IMR-90 (cell line): ENCODE results near the gene PMAIP1. TPM values are rescaled to one million over a fixed set of nuclear protein-coding genes. Genes with fewer than 3 reads are reported as not detected.

ENCODE experiments used
- ATAC-seq: fragments of 200-7000 bp; cut with Tn5 transposase; 2 replicates; pipeline ENCODE4 v1.9.1; 2020; ENCODE audit warnings: low read depth, mild to moderate bottlenecking, moderate library complexity
- BruUV-seq: library from RNA; stranded (reverse); fragments of 400-500 nt; replicated peaks from 2 replicates; lab custom pipeline; 2021; lab: Mats Ljungman, UMichigan
- CTCF ChIA-PET: fragments of 300-600 bp; formaldehyde crosslinking; extraction: SDS; loops from one replicate; lab custom pipeline; 2021; ENCODE audit warnings: antibody characterized with exemption; lab: Yijun Ruan, JAX
- POLR2A ChIA-PET: fragments of 300-600 bp; sonication (Branson Sonifier 250); formaldehyde crosslinking; loops from one replicate; lab custom pipeline; 2022; ENCODE audit warnings: antibody characterized with exemption; ENCODE audit not compliant: unreplicated experiment; lab: Charles Lee
- DNase-seq: peaks from one replicate; pipeline ENCODE4 v3.0.0; 2013
- H2AFZ ChIP-seq: replicated peaks from 2 replicates; pipeline ENCODE3; 2013; ENCODE audit warnings: low read length, mild to moderate bottlenecking; ENCODE audit not compliant: poor library complexity
- H2AK5ac ChIP-seq: 2 replicates; pipeline ENCODE4 v1.6.1; 2013; ENCODE audit warnings: low read depth, low read length, inconsistent platforms
- H2AK9ac ChIP-seq: replicated peaks from 2 replicates; pipeline ENCODE3; 2013; ENCODE audit warnings: mild to moderate bottlenecking, low read depth, low read length, moderate library complexity; ENCODE audit not compliant: poor library complexity
- H2BK120ac ChIP-seq: 2 replicates; pipeline ENCODE4 v1.6.1; 2013; ENCODE audit warnings: low read depth, low read length, inconsistent platforms
- H2BK15ac ChIP-seq: 3 replicates; pipeline ENCODE4 v1.6.1; 2013; ENCODE audit warnings: low read depth, low read length, inconsistent platforms
- H2BK20ac ChIP-seq: 2 replicates; pipeline ENCODE4 v1.6.1; 2013; ENCODE audit warnings: low read depth, mild to moderate bottlenecking, inconsistent platforms, low read length, moderate library complexity
- H2BK5ac ChIP-seq: 2 replicates; pipeline ENCODE4 v1.6.1; 2013; ENCODE audit warnings: mild to moderate bottlenecking, low read depth, low read length, inconsistent platforms; ENCODE audit not compliant: poor library complexity, severe bottlenecking
- H3K14ac ChIP-seq: replicated peaks from 2 replicates; pipeline ENCODE4 v1.6.1; 2013; ENCODE audit warnings: low read depth, low read length, inconsistent platforms
- H3K18ac ChIP-seq: 2 replicates; pipeline ENCODE4 v1.6.1; 2013; ENCODE audit warnings: low read depth, low read length, control low read depth
- H3K23ac ChIP-seq: 2 replicates; pipeline ENCODE4 v1.6.1; 2013; ENCODE audit warnings: low read depth, low read length, inconsistent platforms
- H3K27ac ChIP-seq: 2 replicates; pipeline ENCODE4 v1.5.1; 2013; ENCODE audit warnings: mild to moderate bottlenecking, control low read depth, low read length; ENCODE audit not compliant: insufficient read depth
- H3K27me3 ChIP-seq: 2 replicates; pipeline ENCODE4 v1.6.1; 2013; ENCODE audit warnings: low read length; ENCODE audit not compliant: control insufficient read depth, insufficient read depth
- H3K36me3 ChIP-seq: 2 replicates; pipeline ENCODE4 v1.6.1; 2013; ENCODE audit warnings: low read length, mixed read lengths; ENCODE audit not compliant: control insufficient read depth, insufficient read depth
- H3K4ac ChIP-seq: 2 replicates; pipeline ENCODE4 v1.6.1; 2013; ENCODE audit warnings: low read depth, low read length, inconsistent platforms
- H3K4me1 ChIP-seq: 2 replicates; pipeline ENCODE4 v1.6.1; 2013; ENCODE audit warnings: low read length, mixed read lengths; ENCODE audit not compliant: control insufficient read depth, insufficient read depth
- H3K4me2 ChIP-seq: 2 replicates; pipeline ENCODE4 v1.6.1; 2013; ENCODE audit warnings: low read depth, mild to moderate bottlenecking, control low read depth, low read length, moderate library complexity
- H3K4me3 ChIP-seq: 2 replicates; pipeline ENCODE4 v1.5.1; 2013; ENCODE audit warnings: low read depth, mild to moderate bottlenecking, control low read depth, low read length, moderate library complexity; ENCODE audit not compliant: insufficient read depth
- H3K56ac ChIP-seq: 2 replicates; pipeline ENCODE4 v1.6.1; 2013; ENCODE audit warnings: low read length, inconsistent platforms; ENCODE audit not compliant: insufficient read depth; ENCODE audit errors: extremely low read depth
- H3K79me1 ChIP-seq, 2 experiments: 2 replicates each; pipeline ENCODE4 v1.6.1; 2013; ENCODE audit warnings: low read length in 2 of 2, inconsistent platforms in 1 of 2, low read depth in 1 of 2
- H3K9ac ChIP-seq: 2 replicates; pipeline ENCODE4 v1.6.1; 2013; ENCODE audit warnings: low read depth, low read length, control low read depth
- H3K9me1 ChIP-seq: 2 replicates; pipeline ENCODE4 v1.6.1; 2013; ENCODE audit warnings: low read length, inconsistent platforms; ENCODE audit not compliant: insufficient read depth
- H3K9me3 ChIP-seq: 2 replicates; pipeline ENCODE4 v1.6.1; 2013; ENCODE audit warnings: low read length; ENCODE audit not compliant: control insufficient read depth, insufficient read depth
- H4K20me1 ChIP-seq: 2 replicates; pipeline ENCODE4 v1.6.1; 2013; ENCODE audit warnings: low read length, inconsistent platforms; ENCODE audit not compliant: insufficient read depth
- H4K5ac ChIP-seq: 2 replicates; pipeline ENCODE4 v1.6.1; 2013; ENCODE audit warnings: mild to moderate bottlenecking, low read depth, low read length, control low read depth
- H4K8ac ChIP-seq, 2 experiments: 2 replicates each; pipeline ENCODE4 v1.6.1; 2013; ENCODE audit warnings: low read depth in 2 of 2, low read length in 2 of 2, control low read depth in 1 of 2, inconsistent platforms in 1 of 2
- H4K91ac ChIP-seq: 2 replicates; pipeline ENCODE4 v1.6.1; 2013; ENCODE audit warnings: low read depth, low read length, inconsistent platforms; ENCODE audit not compliant: insufficient read depth
- CEBPB ChIP-seq: IDR thresholded peaks from 2 replicates; pipeline ENCODE4 v1.6.1; 2012; ENCODE audit warnings: low read depth, low read length, improper control_type of control experiment
- MAZ ChIP-seq: IDR thresholded peaks from 2 replicates; pipeline ENCODE4 v1.6.1; 2012; ENCODE audit warnings: low read depth, mild to moderate bottlenecking, low read length, improper control_type of control experiment, moderate library complexity, borderline replicate concordance
- RCOR1 ChIP-seq: IDR thresholded peaks from 2 replicates; pipeline ENCODE4 v1.6.1; 2012; ENCODE audit warnings: mild to moderate bottlenecking, low read length, improper control_type of control experiment; ENCODE audit not compliant: insufficient replicate concordance
- WGBS, 2 experiments: methylation state at CpG; one replicate each; pipeline versions ENCODE4 v1.1.5 to v1.1.7; 2013; ENCODE audit warnings: missing lambda C conversion rate in 2 of 2; ENCODE audit not compliant: insufficient read length in 1 of 2; ENCODE audit errors: extremely low coverage in 2 of 2; 5-methylcytosine and 5-hydroxymethylcytosine counted together
- dilution Hi-C: fragments of 300-500 bp; cut with HindIII; formaldehyde crosslinking; loops from one replicate; pipeline ENCODE4 v1.14.3; 2018; ENCODE audit warnings: low sequenced_read_pairs; ENCODE audit not compliant: unreplicated experiment
- in situ Hi-C: fragments of 300-500 bp; cut with MboI; formaldehyde crosslinking; loops from 3 replicates; pipeline ENCODE4 v1.14.3; 2019; ENCODE audit warnings: low sequenced_read_pairs, inconsistent platforms, mixed read lengths
- intact Hi-C: fragments of 100-400 bp; cut with micrococcal nuclease; formaldehyde crosslinking; loops from 2 replicates; pipeline ENCODE4 v1.10.0; 2022
- polyA plus RNA-seq, 3 experiments: library from polyadenylated mRNA; depleted of rRNA; stranded (reverse); fragments of >200 nt; gene quantifications; 2 replicates each; pipeline ENCODE4 v1.2.3, GENCODE V29; 2012; ENCODE audit warnings: low replicate concordance in 1 of 3
- total RNA-seq: library from RNA; depleted of rRNA; stranded (reverse); fragments of >200 nt; gene quantifications from 2 replicates; pipeline ENCODE4 v1.2.3, GENCODE V29; 2012

The PMAIP1 gene
- total and polyA plus RNA-seq, 2 of the 4 experiments (the other 2 are of a cell fraction): 14.0 to 30.1 TPM

DNA sequence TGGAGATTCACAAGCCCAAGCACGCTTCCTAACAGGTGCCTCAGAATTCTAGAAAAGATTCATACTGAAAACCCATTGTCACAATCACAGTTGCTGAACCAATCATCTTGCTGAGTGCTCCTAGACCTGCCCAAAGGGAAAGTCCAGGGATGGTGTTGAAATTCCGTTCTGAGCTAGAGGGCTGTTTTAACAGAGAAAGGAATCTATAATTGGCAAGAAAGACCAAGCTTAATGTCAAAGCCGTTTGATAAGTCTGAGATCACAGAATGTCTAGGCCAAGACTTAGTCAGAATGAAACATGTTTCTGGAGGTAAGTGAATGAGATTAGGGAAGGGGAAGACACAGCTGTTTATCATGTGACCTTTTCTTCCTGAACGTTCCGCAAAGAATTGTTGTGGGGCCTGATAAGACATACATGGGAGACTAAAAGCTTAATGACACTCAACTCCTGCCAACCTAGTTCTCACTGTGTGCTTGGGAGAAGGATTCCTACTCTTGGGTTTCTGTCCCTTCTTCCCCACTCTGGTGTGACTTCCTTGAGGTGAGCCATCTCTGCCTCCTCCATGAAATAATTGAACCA lies 27.5 kb downstream of the PMAIP1 start:
- no peaks in the 10 kb centered on the region; the same call in 1 of the 2 replicates for H3K4me1 ChIP-seq
- intact Hi-C loops (no loop called here), in situ Hi-C loops (no loop called here), dilution Hi-C loops (no loop called here)
- H3K4ac ChIP-seq: no peak overlapping the region
- H3K27ac ChIP-seq: no peak overlapping the region
- BruUV-seq: no TSS peak
- no peaks in the 10 kb centered on the region for H3K36me3 ChIP-seq
- no peak overlapping the region for H2BK15ac ChIP-seq
- H4K20me1 ChIP-seq: no peaks in the 10 kb centered on the region
- H4K91ac ChIP-seq: no peak overlapping the region
- TF ChIP-seq MAZ (no peak), CEBPB (no peak), RCOR1 (no peak)
- H3K23ac ChIP-seq: no peak overlapping the region
- peaks cover 4% of the 10 kb centered on the region for H3K9me1 ChIP-seq
- POLR2A ChIA-PET: no interaction called here
- ATAC-seq: no peak; the same call in 1 of the 2 replicates
- H3K4me3 ChIP-seq: no peak overlapping the region
- H2AFZ ChIP-seq: no peak overlapping the region
- CTCF ChIA-PET: no interaction called here
- no peak overlapping the region for H4K5ac ChIP-seq
- no peak overlapping the region for H4K8ac ChIP-seq
- H3K18ac ChIP-seq: no peak overlapping the region
- H3K79me1 ChIP-seq: no peaks in the 10 kb centered on the region
- no peak overlapping the region for H2BK5ac ChIP-seq
- no peak overlapping the region for H2BK20ac ChIP-seq
- H3K9me3 ChIP-seq: no peaks in the 10 kb centered on the region
- no peak overlapping the region for H3K14ac ChIP-seq
- no peaks in the 10 kb centered on the region for H3K27me3 ChIP-seq
- 51% methylated on average over 2 of the region's 5 CpGs; no CpG with 5 or more reads in 1 of the 2 experiments for WGBS, 2 experiments
- DNase-seq: peak; percentile 66
- H2AK5ac ChIP-seq: no peak overlapping the region
- no peak overlapping the region for H3K56ac ChIP-seq
- no peak overlapping the region for H3K9ac ChIP-seq
- no peak overlapping the region for H2BK120ac ChIP-seq
- H2AK9ac ChIP-seq: no peak overlapping the region
- H3K4me2 ChIP-seq: no peak overlapping the region
